Neural progenitor cell (in vitro differentiated cells): ENCODE data around the gene DCP2. TPM values are rescaled to one million over a fixed set of nuclear protein-coding genes. Genes with fewer than 3 reads are reported as not detected.

Source experiments
- DNase-seq: peaks from one replicate; pipeline ENCODE4 v3.0.0-alpha.2; 2016; ENCODE audit warnings: low spot score
- H2AFZ ChIP-seq: fragments of 200-600 bp; sonication (generic); replicated peaks from 2 replicates; pipeline ENCODE4 v1.6.1; 2016; ENCODE audit warnings: antibody characterized with exemption
- H3F3A ChIP-seq: fragments of 200-600 bp; sonication (generic); 2 replicates; pipeline ENCODE4 v1.6.1; 2016; ENCODE audit warnings: antibody characterized with exemption, low read depth
- H3K27ac ChIP-seq: fragments of 200-600 bp; sonication (generic); 2 replicates; pipeline ENCODE4 v1.5.1; 2016; ENCODE audit warnings: mild to moderate bottlenecking
- H3K27me3 ChIP-seq: fragments of 200-600 bp; sonication (generic); 2 replicates; pipeline ENCODE4 v1.6.1; 2016; ENCODE audit warnings: mild to moderate bottlenecking, moderate library complexity
- H3K36me3 ChIP-seq: fragments of 200-600 bp; sonication (generic); 2 replicates; pipeline ENCODE4 v1.5.1; 2016
- H3K4me1 ChIP-seq: fragments of 200-600 bp; sonication (generic); 2 replicates; pipeline ENCODE4 v1.6.1; 2016; ENCODE audit warnings: mixed run types
- H3K4me2 ChIP-seq: fragments of 200-600 bp; sonication (generic); 2 replicates; pipeline ENCODE4 v1.6.1; 2016
- H3K4me3 ChIP-seq: fragments of 200-600 bp; sonication (generic); 2 replicates; pipeline ENCODE4 v1.5.1; 2016
- H3K79me2 ChIP-seq: fragments of 200-600 bp; sonication (generic); 2 replicates; pipeline ENCODE4 v1.6.1; 2016; ENCODE audit warnings: low read depth
- H3K9ac ChIP-seq: fragments of 200-600 bp; sonication (generic); 2 replicates; pipeline ENCODE4 v1.6.1; 2016
- H3K9me3 ChIP-seq: fragments of 200-600 bp; sonication (generic); 2 replicates; pipeline ENCODE4 v1.5.1; 2016; ENCODE audit warnings: low read depth
- H4K20me1 ChIP-seq: fragments of 200-600 bp; sonication (generic); 2 replicates; pipeline ENCODE4 v1.6.1; 2016; ENCODE audit warnings: low read depth
- H3K27ac Mint-ChIP-seq: 3 replicates; pipeline ENCODE4 v1.8.0; 2021; ENCODE audit warnings: mixed read lengths
- H3K27me3 Mint-ChIP-seq: 2 replicates; pipeline ENCODE4 v1.8.0; 2022; ENCODE audit warnings: low read depth, mild to moderate bottlenecking, inconsistent platforms, moderate library complexity, mixed read lengths; ENCODE audit not compliant: insufficient read depth
- H3K36me3 Mint-ChIP-seq: 3 replicates; pipeline ENCODE4 v1.8.0; 2021; ENCODE audit warnings: mixed read lengths
- H3K4me1 Mint-ChIP-seq: 3 replicates; pipeline ENCODE4 v1.8.0; 2021; ENCODE audit warnings: mixed read lengths
- H3K4me3 Mint-ChIP-seq: 3 replicates; pipeline ENCODE4 v1.8.0; 2021; ENCODE audit warnings: mild to moderate bottlenecking, moderate library complexity, mixed read lengths
- H3K9me3 Mint-ChIP-seq: 3 replicates; pipeline ENCODE4 v1.8.0; 2020; ENCODE audit warnings: mixed read lengths
- EZH2 ChIP-seq: fragments of 200-600 bp; sonication (generic); IDR thresholded peaks from 2 replicates; pipeline ENCODE4 v1.6.1; 2017; ENCODE audit warnings: antibody characterized with exemption, mild to moderate bottlenecking, moderate library complexity
- EZH2phosphoT487 ChIP-seq: fragments of 200-600 bp; sonication (generic); IDR thresholded peaks from 2 replicates; pipeline ENCODE4 v1.6.1; 2017; ENCODE audit warnings: antibody characterized with exemption
- total RNA-seq: library from RNA; depleted of rRNA; stranded (reverse); fragments of >200 nt; gene quantifications from 2 replicates; pipeline ENCODE4 v1.2.3, GENCODE V29; 2015; ENCODE audit warnings: low replicate concordance
- TF ChIP-seq, protein P1 (sequence below): fragments of 200-600 bp; sonication (generic); IDR thresholded peaks from 2 replicates; pipeline ENCODE4 v1.5.1; 2017; ENCODE audit warnings: antibody characterized with exemption, mild to moderate bottlenecking

Gene DCP2
- total RNA-seq, 1 donor from 2014 or later: 174 TPM

DNA sequence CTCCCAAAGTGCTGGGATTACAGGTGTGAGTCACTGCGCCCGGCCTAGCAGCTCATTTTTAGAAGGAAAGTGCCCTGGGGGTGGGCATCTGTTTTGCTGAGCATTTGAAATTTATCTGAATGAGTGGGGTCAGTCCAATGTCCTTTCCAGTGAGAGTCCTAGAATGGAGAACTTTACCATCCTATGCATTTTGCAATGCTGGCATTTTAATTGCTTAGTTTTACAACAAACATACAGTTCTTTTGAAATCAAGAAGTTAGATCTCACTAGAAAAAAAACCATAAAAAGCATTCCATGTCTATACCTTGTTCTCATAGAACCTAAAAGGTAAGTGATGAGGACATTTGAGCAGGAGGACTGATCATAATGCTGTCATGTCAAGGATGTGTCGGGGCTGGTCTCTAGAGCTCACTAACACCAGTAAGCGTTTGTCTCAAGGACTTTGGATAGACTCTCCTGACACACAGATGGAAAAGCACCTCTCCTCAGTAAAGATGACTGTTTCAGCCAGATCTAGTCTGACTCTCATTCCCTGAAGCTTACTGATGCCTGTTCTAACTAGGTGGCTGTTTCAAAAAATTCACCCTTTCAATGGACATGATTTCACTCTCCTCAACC lies 83.9 kb downstream of the DCP2 start:
- no peak overlapping the region for H3K4me3 ChIP-seq
- no peaks in the 10 kb centered on the region for H3F3A ChIP-seq
- H4K20me1 ChIP-seq: no peaks in the 10 kb centered on the region
- H3K4me1 ChIP-seq: peaks cover 10% of the 10 kb centered on the region
- H3K27ac ChIP-seq: no peak overlapping the region
- H3K4me2 ChIP-seq: no peak overlapping the region
- no peaks in the 10 kb centered on the region for H3K9me3 ChIP-seq
- Mint-ChIP-seq H3K36me3 (peaks cover 9% of the 10 kb centered on the region), H3K4me1 (peaks cover 38% of the 10 kb centered on the region), H3K9me3 (no peaks in the 10 kb centered on the region), H3K27me3 (no peaks in the 10 kb centered on the region), H3K27ac (no peak overlapping the region), H3K4me3 (no peak overlapping the region)
- H2AFZ ChIP-seq: no peak overlapping the region
- no peaks in the 10 kb centered on the region for H3K27me3 ChIP-seq
- no peak overlapping the region for H3K9ac ChIP-seq
- no peak for TF ChIP-seq EZH2phosphoT487
- no peak for TF ChIP-seq EZH2
- TF ChIP-seq, protein P1, sequence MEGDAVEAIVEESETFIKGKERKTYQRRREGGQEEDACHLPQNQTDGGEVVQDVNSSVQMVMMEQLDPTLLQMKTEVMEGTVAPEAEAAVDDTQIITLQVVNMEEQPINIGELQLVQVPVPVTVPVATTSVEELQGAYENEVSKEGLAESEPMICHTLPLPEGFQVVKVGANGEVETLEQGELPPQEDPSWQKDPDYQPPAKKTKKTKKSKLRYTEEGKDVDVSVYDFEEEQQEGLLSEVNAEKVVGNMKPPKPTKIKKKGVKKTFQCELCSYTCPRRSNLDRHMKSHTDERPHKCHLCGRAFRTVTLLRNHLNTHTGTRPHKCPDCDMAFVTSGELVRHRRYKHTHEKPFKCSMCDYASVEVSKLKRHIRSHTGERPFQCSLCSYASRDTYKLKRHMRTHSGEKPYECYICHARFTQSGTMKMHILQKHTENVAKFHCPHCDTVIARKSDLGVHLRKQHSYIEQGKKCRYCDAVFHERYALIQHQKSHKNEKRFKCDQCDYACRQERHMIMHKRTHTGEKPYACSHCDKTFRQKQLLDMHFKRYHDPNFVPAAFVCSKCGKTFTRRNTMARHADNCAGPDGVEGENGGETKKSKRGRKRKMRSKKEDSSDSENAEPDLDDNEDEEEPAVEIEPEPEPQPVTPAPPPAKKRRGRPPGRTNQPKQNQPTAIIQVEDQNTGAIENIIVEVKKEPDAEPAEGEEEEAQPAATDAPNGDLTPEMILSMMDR: no peak
- H3K79me2 ChIP-seq: no peaks in the 10 kb centered on the region
- no peak for DNase-seq
- H3K36me3 ChIP-seq: no peaks in the 10 kb centered on the region

DNA sequence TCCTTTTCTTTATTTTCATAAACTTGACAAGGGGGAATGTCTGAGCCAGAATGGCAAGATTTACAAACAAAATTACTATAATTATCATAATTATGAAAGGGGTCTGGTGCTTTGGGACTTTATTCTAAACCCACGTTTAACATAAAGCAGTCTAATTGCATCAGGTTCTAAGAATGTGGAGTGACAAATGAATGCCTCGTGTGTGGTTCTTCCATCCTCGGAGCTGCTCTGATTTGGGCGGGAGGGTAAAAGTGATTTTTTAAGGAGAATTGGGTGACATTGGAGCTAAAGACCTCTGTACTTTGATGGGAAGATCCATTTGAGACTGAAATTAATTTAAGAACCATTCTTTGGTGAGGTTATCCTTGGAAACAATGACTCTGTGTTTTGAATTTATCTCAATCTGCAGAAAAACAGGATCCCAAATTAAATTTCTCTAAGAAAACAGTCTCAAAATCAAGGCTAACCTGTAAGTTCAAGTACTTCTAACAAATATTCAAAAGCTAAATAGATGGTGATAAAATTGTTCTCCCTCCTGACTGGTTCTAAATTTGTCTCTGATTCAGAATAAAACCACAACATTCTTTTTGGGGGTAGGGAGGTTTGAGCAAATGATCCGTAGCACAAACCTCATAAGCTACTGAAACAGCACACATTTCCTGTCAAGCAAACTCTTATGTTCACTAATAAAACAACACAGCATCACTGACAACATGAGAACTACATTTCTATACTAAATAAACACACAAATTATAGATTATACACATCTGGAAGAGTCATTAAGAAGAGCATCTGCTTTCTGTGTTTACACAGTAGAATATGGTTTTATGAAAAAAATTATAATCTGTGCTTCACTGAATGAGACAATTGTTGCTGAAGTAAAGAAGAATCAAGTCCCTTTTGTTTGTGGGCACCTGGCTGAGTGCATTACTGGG lies 85.5 kb downstream of the DCP2 start:
- H3F3A ChIP-seq: no peaks in the 10 kb centered on the region
- no peak overlapping the region for H3K4me3 ChIP-seq
- no peaks in the 10 kb centered on the region for H3K27me3 ChIP-seq
- no peak overlapping the region for H3K27ac ChIP-seq
- Mint-ChIP-seq H3K9me3 (no peaks in the 10 kb centered on the region), H3K27me3 (no peaks in the 10 kb centered on the region), H3K4me3 (no peak overlapping the region), H3K27ac (no peak overlapping the region), H3K36me3 (peaks cover 11% of the 10 kb centered on the region), H3K4me1 (peaks cover 33% of the 10 kb centered on the region)
- H3K4me2 ChIP-seq: no peak overlapping the region
- H3K79me2 ChIP-seq: no peaks in the 10 kb centered on the region
- H3K4me1 ChIP-seq: peaks cover 10% of the 10 kb centered on the region
- H3K9me3 ChIP-seq: no peaks in the 10 kb centered on the region
- H3K36me3 ChIP-seq: no peaks in the 10 kb centered on the region
- TF ChIP-seq, protein P1: no peak
- TF ChIP-seq EZH2phosphoT487: no peak
- no peak overlapping the region for H2AFZ ChIP-seq
- no peak for DNase-seq
- no peak overlapping the region for H3K9ac ChIP-seq
- no peaks in the 10 kb centered on the region for H4K20me1 ChIP-seq

DNA sequence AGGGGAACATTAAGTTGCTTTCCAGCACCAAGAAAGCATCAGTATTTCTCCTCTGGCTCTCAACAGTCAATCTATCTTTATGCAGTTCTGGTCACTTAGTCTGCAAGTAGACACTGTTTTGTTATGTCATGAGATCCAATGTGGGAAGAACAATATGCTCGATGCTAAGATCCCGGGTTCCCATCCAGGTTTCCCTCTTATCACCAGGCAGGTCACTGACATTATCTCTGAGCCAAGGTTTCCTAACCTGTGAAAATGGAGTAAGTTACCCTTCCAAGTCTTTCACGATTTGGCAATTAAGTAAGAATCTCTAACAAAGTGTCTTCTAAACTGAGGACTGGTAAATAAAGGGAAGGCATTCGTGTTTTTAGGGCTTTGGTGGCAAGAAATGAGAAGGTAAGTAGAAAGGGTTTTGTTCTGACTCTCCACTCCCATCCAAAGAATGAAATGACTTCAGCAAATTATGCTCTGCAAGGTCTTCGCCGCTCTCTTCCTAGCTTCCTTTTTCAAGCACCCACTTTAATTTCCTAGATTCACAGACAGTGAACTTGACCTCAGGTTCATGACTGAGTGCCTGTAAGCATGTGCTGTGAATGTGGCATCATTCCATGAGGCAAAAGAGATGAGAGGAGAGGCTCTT lies 86.4 kb downstream of the DCP2 start:
- no peak overlapping the region for H3K4me3 Mint-ChIP-seq

More for the DNA sequence above, 86.4 kb downstream of the DCP2 start:
- no peaks in the 10 kb centered on the region for H3K27me3 Mint-ChIP-seq
- H4K20me1 ChIP-seq: no peaks in the 10 kb centered on the region
- no peak overlapping the region for H3K27ac ChIP-seq
- no peak overlapping the region for H2AFZ ChIP-seq
- peaks cover 13% of the 10 kb centered on the region for H3K36me3 Mint-ChIP-seq
- peaks cover 10% of the 10 kb centered on the region for H3K4me1 ChIP-seq
- peaks cover 28% of the 10 kb centered on the region for H3K4me1 Mint-ChIP-seq
- H3K9me3 Mint-ChIP-seq: no peaks in the 10 kb centered on the region
- H3K36me3 ChIP-seq: no peaks in the 10 kb centered on the region
- no peaks in the 10 kb centered on the region for H3K79me2 ChIP-seq
- H3K9me3 ChIP-seq: no peaks in the 10 kb centered on the region
- H3K4me2 ChIP-seq: no peak overlapping the region
- no peak overlapping the region for H3K9ac ChIP-seq
- H3K27me3 ChIP-seq: no peaks in the 10 kb centered on the region
- no peak overlapping the region for H3K4me3 ChIP-seq
- no peaks in the 10 kb centered on the region for H3F3A ChIP-seq
- H3K27ac Mint-ChIP-seq: no peak overlapping the region
- TF ChIP-seq EZH2phosphoT487 (no peak), EZH2 (no peak)
- TF ChIP-seq, protein P1: no peak
- DNase-seq: no peak
